Measurements from ENCODE around the gene VGLL3.

VGLL3 gene

GRCh38 chr3:86990734-86991481 lies at the start of gene VGLL3:
Gene VGLL3, minus strand, starts transcription at chr3:86991149. Its CDS starts 406 bp downstream, at chr3:86990743.
- CTCF ChIA-PET = interaction anchor here (1.0 to 1.8 kb wide), 7 partner anchors 13 to 203 kb away, joined by 3 to 7 read pairs (median 3); no protein-coding TSS in a partner anchor
- peak within 1 kb of the TSS; percentile 99 for H3K4me3 ChIP-seq (ENCODE audit: low read depth, low read length)
- peak; percentile 77 for DNase-seq (ENCODE audit: low read depth, low spot score)
- POLR2A ChIA-PET = interaction anchor here (0.7 to 2.5 kb wide), 6 partner anchors 17 to 207 kb away, joined by 3 to 8 read pairs (median 4); no protein-coding TSS in a partner anchor
- TF ChIP-seq, protein P1, sequence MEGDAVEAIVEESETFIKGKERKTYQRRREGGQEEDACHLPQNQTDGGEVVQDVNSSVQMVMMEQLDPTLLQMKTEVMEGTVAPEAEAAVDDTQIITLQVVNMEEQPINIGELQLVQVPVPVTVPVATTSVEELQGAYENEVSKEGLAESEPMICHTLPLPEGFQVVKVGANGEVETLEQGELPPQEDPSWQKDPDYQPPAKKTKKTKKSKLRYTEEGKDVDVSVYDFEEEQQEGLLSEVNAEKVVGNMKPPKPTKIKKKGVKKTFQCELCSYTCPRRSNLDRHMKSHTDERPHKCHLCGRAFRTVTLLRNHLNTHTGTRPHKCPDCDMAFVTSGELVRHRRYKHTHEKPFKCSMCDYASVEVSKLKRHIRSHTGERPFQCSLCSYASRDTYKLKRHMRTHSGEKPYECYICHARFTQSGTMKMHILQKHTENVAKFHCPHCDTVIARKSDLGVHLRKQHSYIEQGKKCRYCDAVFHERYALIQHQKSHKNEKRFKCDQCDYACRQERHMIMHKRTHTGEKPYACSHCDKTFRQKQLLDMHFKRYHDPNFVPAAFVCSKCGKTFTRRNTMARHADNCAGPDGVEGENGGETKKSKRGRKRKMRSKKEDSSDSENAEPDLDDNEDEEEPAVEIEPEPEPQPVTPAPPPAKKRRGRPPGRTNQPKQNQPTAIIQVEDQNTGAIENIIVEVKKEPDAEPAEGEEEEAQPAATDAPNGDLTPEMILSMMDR (IDR thresholded peaks at IDR 0.05; ENCODE audit: insufficient read depth, low read length, missing control alignments) = peak; percentile 55

GRCh38 chr3:87037652-87038051 lies 46.7 kb upstream of the VGLL3 start:
- ChIA-PET POLR2A (no interaction called here), CTCF (interaction anchor here (1.2 kb wide), 1 partner anchor 31 kb away, joined by 4 read pairs; no protein-coding TSS in a partner anchor)
- DNase-seq (ENCODE audit: low read depth, low spot score) = no peak
- no peak overlapping the region for H3K4me3 ChIP-seq (ENCODE audit: low read depth, low read length)
- TF ChIP-seq, protein P1 (IDR thresholded peaks at IDR 0.05; ENCODE audit: insufficient read depth, low read length, missing control alignments) = no peak

GRCh38 chr3:87036671-87037070 lies 45.7 kb upstream of the VGLL3 start:
- ChIA-PET CTCF (no interaction called here), POLR2A (no interaction called here)
- DNase-seq (ENCODE audit: low read depth, low spot score) = no peak
- TF ChIP-seq, protein P1 (IDR thresholded peaks at IDR 0.05; ENCODE audit: insufficient read depth, low read length, missing control alignments) = no peak
- H3K4me3 ChIP-seq (ENCODE audit: low read depth, low read length) = no peak overlapping the region

- TF ChIP-seq, protein P1 (IDR thresholded peaks at IDR 0.05; ENCODE audit: insufficient read depth, low read length, missing control alignments) = no peak
- ChIA-PET CTCF (interaction anchor here (1.4 kb wide), 1 partner anchor 28 kb away, joined by 3 read pairs; no protein-coding TSS in a partner anchor), POLR2A (no interaction called here)
- no peak overlapping the region for H3K4me3 ChIP-seq (ENCODE audit: low read depth, low read length)
- no peak for DNase-seq (ENCODE audit: low read depth, low spot score)
Observed at GRCh38 chr3:87035339-87035738, 44.4 kb upstream of the VGLL3 start.

DNA sequence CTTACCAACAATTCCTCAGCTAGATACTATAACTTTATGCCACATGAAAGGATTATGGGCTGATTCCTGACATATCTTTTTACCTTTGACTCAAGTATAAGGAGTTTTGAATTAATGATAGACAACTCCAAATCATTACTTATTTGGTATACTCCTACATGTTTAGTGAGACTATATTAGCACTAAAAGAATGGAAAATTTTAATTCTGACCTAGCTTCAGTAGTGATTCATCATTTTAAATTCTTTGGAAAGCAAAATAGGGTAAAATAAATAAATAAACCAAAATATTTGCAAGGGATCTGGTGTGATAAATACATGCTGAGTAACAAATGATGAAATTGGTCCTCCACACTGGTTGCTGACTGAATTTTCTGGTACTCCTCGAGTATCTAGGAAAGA lies 42.3 kb upstream of the VGLL3 start:
- POLR2A ChIA-PET = no interaction called here
- CTCF ChIA-PET = no interaction called here
- TF ChIP-seq, protein P1 (IDR thresholded peaks at IDR 0.05; ENCODE audit: insufficient read depth, low read length, missing control alignments) = no peak
- no peak for DNase-seq (ENCODE audit: low read depth, low spot score)
- H3K4me3 ChIP-seq (ENCODE audit: low read depth, low read length) = no peak overlapping the region

Measured in AG04449 (cell line).